HepG2 (cell line): ENCODE measurements around the gene ADAMTS4. TPM values are rescaled to one million over a fixed set of nuclear protein-coding genes. Genes with fewer than 3 reads are reported as not detected.

Source experiments
- ATAC-seq: fragments of 200-7000 bp; cut with Tn5 transposase; 3 replicates; pipeline ENCODE4 v1.9.1; 2020; ENCODE audit warnings: mild to moderate bottlenecking, moderate library complexity
- BruUV-seq: library from RNA; stranded (reverse); fragments of 400-500 nt; replicated peaks from 2 replicates; lab custom pipeline; 2021; lab: Mats Ljungman, UMichigan
- CTCF ChIA-PET: fragments of 300-600 bp; formaldehyde crosslinking; extraction: SDS; loops from one replicate; lab custom pipeline; 2021; ENCODE audit warnings: low total read pairs, inconsistent platforms, low intra/inter-chr PET ratio; lab: Yijun Ruan, JAX
- POLR2A ChIA-PET: fragments of 350-600 bp; sonication (Branson Sonifier 250); formaldehyde crosslinking; loops from one replicate; lab custom pipeline; 2020; ENCODE audit warnings: antibody characterized with exemption, inconsistent platforms; lab: Yijun Ruan, JAX
- DNase-seq: peaks from one replicate; pipeline ENCODE4 v3.0.0-alpha.2; 2015; ENCODE audit warnings: low spot score
- FAIRE-seq: peaks from 3 replicates; lab custom pipeline; 2011; peaks lifted over from hg19 to GRCh38; lab: Jason Lieb, UNC
- H2AFZ ChIP-seq: one replicate; pipeline ENCODE4 v1.6.1; 2011; ENCODE audit warnings: low read length, inconsistent platforms
- H3K27ac ChIP-seq: fragments of 300-600 bp; 3 replicates; pipeline ENCODE4 v1.8.0; 2011; ENCODE audit warnings: mixed run types, mild to moderate bottlenecking, mixed read lengths, low read length, inconsistent platforms; ENCODE audit not compliant: insufficient read depth; ENCODE audit errors: extremely low read length
- H3K27me3 ChIP-seq, 2 experiments: fragments of 200-600 bp in 1 of 2; 2 replicates in 1 of 2; 3 replicates in 1 of 2; pipeline versions ENCODE4 v1.6.0 to v1.8.0; 2011; ENCODE audit warnings: low read length in 2 of 2, mild to moderate bottlenecking in 2 of 2, moderate library complexity in 2 of 2, inconsistent platforms in 1 of 2; ENCODE audit not compliant: insufficient read depth in 2 of 2, control insufficient read depth in 1 of 2
- H3K36me3 ChIP-seq, 2 experiments: fragments of 200-600 bp in 1 of 2; replicated peaks in 1 of 2; 2 replicates in 1 of 2; 3 replicates in 1 of 2; pipeline versions ENCODE4 v1.5.1 to v1.8.0; 2011; ENCODE audit warnings: low read length in 2 of 2, inconsistent platforms in 1 of 2; ENCODE audit not compliant: insufficient read depth in 2 of 2, control insufficient read depth in 1 of 2
- H3K4me1 ChIP-seq: 2 replicates; pipeline ENCODE4 v1.5.1; 2012; ENCODE audit warnings: low read length, inconsistent platforms; ENCODE audit not compliant: insufficient read depth
- H3K4me2 ChIP-seq: 2 replicates; pipeline ENCODE4 v1.6.0; 2011; ENCODE audit warnings: low read depth, low read length, inconsistent platforms
- H3K4me3 ChIP-seq, 3 experiments: fragments of 200-600 bp in 1 of 3; sonication (generic), shearing (Covaris generic) in 1 of 3; replicated peaks in 1 of 3; 2 replicates each; pipeline ENCODE4 v1.5.1; 2011 to 2016; ENCODE audit warnings: low read length in 3 of 3, inconsistent platforms in 2 of 3, low read depth in 2 of 3, mild to moderate bottlenecking in 2 of 3, control low read depth in 1 of 3, mixed read lengths in 1 of 3; ENCODE audit not compliant: insufficient read depth in 1 of 3
- H3K79me2 ChIP-seq: one replicate; pipeline ENCODE4 v1.6.1; 2011; ENCODE audit warnings: low read length, inconsistent platforms; ENCODE audit not compliant: insufficient read depth
- H3K9ac ChIP-seq: 2 replicates; pipeline ENCODE4 v1.6.0; 2011; ENCODE audit warnings: mild to moderate bottlenecking, low read depth, low read length, inconsistent platforms; ENCODE audit not compliant: insufficient read depth
- H3K9me3 ChIP-seq: 2 replicates; pipeline ENCODE4 v1.5.1; 2012; ENCODE audit warnings: mild to moderate bottlenecking, low read length
- H4K20me1 ChIP-seq: 2 replicates; pipeline ENCODE4 v1.6.0; 2011; ENCODE audit warnings: inconsistent platforms, mild to moderate bottlenecking, low read length, moderate library complexity; ENCODE audit not compliant: insufficient read depth
- GFI1 ChIP-seq: sonication (generic); formaldehyde crosslinking; IDR thresholded peaks from 2 replicates; pipeline ENCODE4 v1.5.0; 2020; ENCODE audit warnings: missing genetic modification reagents, mild to moderate bottlenecking, borderline replicate concordance
- HNRNPLL ChIP-seq: fragments of 200-400 bp; formaldehyde crosslinking; IDR thresholded peaks from 2 replicates; pipeline ENCODE4 v1.6.1; 2017; ENCODE audit warnings: mild to moderate bottlenecking, low read depth, low read length; ENCODE audit not compliant: poor library complexity, severe bottlenecking
- IRF2 ChIP-seq: IDR thresholded peaks from 2 replicates; pipeline ENCODE4 v1.6.1; 2018; ENCODE audit warnings: missing genetic modification reagents, missing compliant biosample characterization
- MLLT10 ChIP-seq: sonication (generic); formaldehyde crosslinking; IDR thresholded peaks from 2 replicates; pipeline ENCODE4 v1.4.0; 2020; ENCODE audit warnings: missing genetic modification reagents
- MTA1 ChIP-seq: sonication (generic); formaldehyde crosslinking; IDR thresholded peaks from 2 replicates; pipeline ENCODE4 v1.4.0; 2020; ENCODE audit warnings: missing genetic modification reagents, mild to moderate bottlenecking, borderline replicate concordance
- PHF5A ChIP-seq: IDR thresholded peaks from one replicate; pipeline ENCODE4 v1.6.1; 2018; ENCODE audit warnings: low read depth, missing genetic modification reagents; ENCODE audit not compliant: unreplicated experiment
- RFX1 ChIP-seq: fragments of 450-650 bp; IDR thresholded peaks from 2 replicates; pipeline ENCODE4 v1.6.1; 2017
- SIN3B ChIP-seq: fragments of 150-350 bp; IDR thresholded peaks from 2 replicates; pipeline ENCODE4 v1.6.1; 2014; ENCODE audit warnings: low read length
- TOPORS ChIP-seq: sonication (generic); formaldehyde crosslinking; IDR thresholded peaks from 2 replicates; pipeline ENCODE4 v1.8.0; 2023; ENCODE audit warnings: mild to moderate bottlenecking, missing genetic modification reagents
- U2AF2 ChIP-seq: fragments of 200-400 bp; formaldehyde crosslinking; IDR thresholded peaks from 2 replicates; pipeline ENCODE4 v1.6.1; 2017; ENCODE audit warnings: low read depth, mild to moderate bottlenecking, low read length
- YEATS2 ChIP-seq: sonication (generic); formaldehyde crosslinking; IDR thresholded peaks from 2 replicates; pipeline ENCODE4 v1.4.0; 2020; ENCODE audit warnings: missing genetic modification reagents, borderline replicate concordance
- ZNF607 ChIP-seq: sonication (generic); formaldehyde crosslinking; IDR thresholded peaks from 2 replicates; pipeline ENCODE4 v1.5.1; 2020; ENCODE audit warnings: missing genetic modification reagents, mild to moderate bottlenecking, borderline replicate concordance
- WGBS: methylation state at CpG from one replicate; pipeline ENCODE4 v1.1.6; 2017; ENCODE audit warnings: low lambda C conversion rate; 5-methylcytosine and 5-hydroxymethylcytosine counted together
- in situ Hi-C: cut with HindIII; loops from 2 replicates; pipeline ENCODE4 v1.10.0; 2017; ENCODE audit warnings: low pct_unique_long_range_greater_than_20kb; ENCODE audit not compliant: extremely low pct_ligation_motif_present
- intact Hi-C: fragments of 100-400 bp; cut with micrococcal nuclease; formaldehyde crosslinking; loops from one replicate; pipeline ENCODE4 v1.10.0; 2022; ENCODE audit not compliant: unreplicated experiment
- polyA plus RNA-seq, 8 experiments: library from polyadenylated mRNA; depleted of rRNA in 3 of 8; stranded (reverse) in 7 of 8; unstranded in 1 of 8; fragments of >200 nt; fragmentation: Illumina TruSeq in 4 of 8; extraction: Trizol in 4 of 8; gene quantifications; 2 replicates each; pipeline versions ENCODE4 v1.2.1 to v1.2.3, GENCODE V29; 2011 to 2016; ENCODE audit warnings: low read depth in 4 of 8, missing spikeins in 1 of 8, mixed read lengths in 1 of 8; ENCODE audit not compliant: insufficient read depth in 1 of 8
- total RNA-seq, 5 experiments: library from RNA; depleted of rRNA; stranded (reverse); fragments of >200 nt; fragmentation: Illumina TruSeq; extraction: Trizol; gene quantifications; 2 replicates each; pipeline ENCODE4 v1.2.3, GENCODE V29; 2016; ENCODE audit warnings: low read depth in 1 of 5
- TF ChIP-seq, protein P1 (sequence below): sonication (generic); formaldehyde crosslinking; IDR thresholded peaks from 2 replicates; pipeline ENCODE4 v1.5.0; 2020; ENCODE audit warnings: mild to moderate bottlenecking, missing genetic modification reagents
- TF ChIP-seq, protein P2 (sequence below): sonication (generic); formaldehyde crosslinking; IDR thresholded peaks from 2 replicates; pipeline ENCODE4 v1.8.1; 2023; ENCODE audit warnings: mild to moderate bottlenecking, moderate library complexity, missing genetic modification reagents
- TF ChIP-seq, protein P3 (sequence below): IDR thresholded peaks from 2 replicates; pipeline ENCODE4 v1.4.0; 2020; ENCODE audit warnings: mild to moderate bottlenecking, missing genetic modification reagents

Gene ADAMTS4
- total and polyA plus RNA-seq, 2 of the 13 experiments (the other 11 are each of a cell fraction or from before 2014, with no cell fraction given): 0.51 to 1.7 TPM

DNA sequence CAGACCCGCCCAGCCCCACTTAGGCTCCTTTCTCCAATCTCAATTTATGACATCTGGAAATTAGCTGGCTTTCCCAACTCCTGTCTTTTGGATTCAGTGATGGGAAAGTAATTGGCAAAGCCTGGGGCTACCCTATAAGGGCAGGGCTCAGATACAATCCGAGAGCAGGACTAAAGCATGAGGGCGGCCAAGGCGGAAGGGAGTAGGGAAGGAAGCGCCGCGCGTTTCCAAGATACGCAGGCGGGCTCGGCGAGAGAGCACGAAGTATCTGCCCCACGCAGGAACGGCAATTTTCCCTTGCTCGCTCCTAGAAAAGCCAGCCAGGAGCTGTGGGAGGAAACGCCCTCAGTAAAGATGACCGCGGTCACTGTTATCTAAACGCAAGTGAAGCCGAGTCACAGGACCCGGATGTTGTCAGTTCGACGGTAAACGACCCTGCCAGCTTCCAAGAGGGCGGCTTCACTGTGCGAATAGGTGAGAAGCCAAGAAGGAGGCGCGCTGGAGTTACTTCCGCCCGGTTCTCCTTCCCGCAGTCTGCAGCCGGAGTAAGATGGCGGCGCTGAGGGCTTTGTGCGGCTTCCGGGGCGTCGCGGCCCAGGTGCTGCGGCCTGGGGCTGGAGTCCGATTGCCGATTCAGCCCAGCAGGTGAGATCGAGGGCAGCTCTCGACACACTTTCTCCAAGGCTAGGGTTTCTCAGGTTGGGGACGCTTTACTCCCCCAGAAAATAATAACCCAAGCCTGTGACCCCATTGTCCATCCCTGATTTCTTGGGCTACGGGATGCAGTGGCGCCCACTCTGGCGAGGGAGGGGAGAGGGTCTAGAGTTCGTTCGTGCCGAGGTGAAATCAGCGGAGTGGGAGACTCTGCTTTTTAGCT, 3.2 kb upstream of the ADAMTS4 start, which contains the start of gene NDUFS2:
NDUFS2 (plus strand) TSS at position 532 of the 877 bp plus-strand sequence; CDS start at position 551, 19 bp downstream.
- FAIRE-seq (peak; percentile 93), ATAC-seq (peak; percentile 86), DNase-seq (peak; percentile 97)
- H3K27ac ChIP-seq: peak within 1 kb of the TSS; percentile 70
- ChIA-PET POLR2A (interaction anchor here (0.8 to 13.8 kb wide), 19 partner anchors 9 to 198 kb away, joined by 3 to 357 read pairs (median 6); partner anchors contain the start of genes APOA2, B4GALT3, CFAP126 and DEDD), CTCF (no interaction called here)
- H2AFZ ChIP-seq: peak within 1 kb of the TSS; percentile 37
- peaks cover 7 to 35% of the 10 kb centered on the region in 2 experiments; a peak in 4 of 5 replicates for H3K36me3 ChIP-seq
- no peaks in the 10 kb centered on the region for H4K20me1 ChIP-seq
- intact Hi-C loops: loop anchor here (2.0 kb wide), 1 partner anchor 23 kb away; no protein-coding TSS in a partner anchor
- H3K79me2 ChIP-seq: peaks cover 22% of the 10 kb centered on the region
- no TSS peak for BruUV-seq
- no peaks in the 10 kb centered on the region; a peak in 1 of 5 replicates for H3K27me3 ChIP-seq
- H3K9me3 ChIP-seq: no peaks in the 10 kb centered on the region
- H3K4me3 ChIP-seq: peak within 1 kb of the TSS; percentile 73 to 85 (median 80)
- H3K4me1 ChIP-seq: peaks cover 78% of the 10 kb centered on the region
- peak within 1 kb of the TSS; percentile 98 for H3K4me2 ChIP-seq
- H3K9ac ChIP-seq: peak within 1 kb of the TSS; percentile 90
- 32% methylated on average over 35 of the region's 53 CpGs for WGBS
- in situ Hi-C loops: no loop called here
- TF ChIP-seq, protein P1, sequence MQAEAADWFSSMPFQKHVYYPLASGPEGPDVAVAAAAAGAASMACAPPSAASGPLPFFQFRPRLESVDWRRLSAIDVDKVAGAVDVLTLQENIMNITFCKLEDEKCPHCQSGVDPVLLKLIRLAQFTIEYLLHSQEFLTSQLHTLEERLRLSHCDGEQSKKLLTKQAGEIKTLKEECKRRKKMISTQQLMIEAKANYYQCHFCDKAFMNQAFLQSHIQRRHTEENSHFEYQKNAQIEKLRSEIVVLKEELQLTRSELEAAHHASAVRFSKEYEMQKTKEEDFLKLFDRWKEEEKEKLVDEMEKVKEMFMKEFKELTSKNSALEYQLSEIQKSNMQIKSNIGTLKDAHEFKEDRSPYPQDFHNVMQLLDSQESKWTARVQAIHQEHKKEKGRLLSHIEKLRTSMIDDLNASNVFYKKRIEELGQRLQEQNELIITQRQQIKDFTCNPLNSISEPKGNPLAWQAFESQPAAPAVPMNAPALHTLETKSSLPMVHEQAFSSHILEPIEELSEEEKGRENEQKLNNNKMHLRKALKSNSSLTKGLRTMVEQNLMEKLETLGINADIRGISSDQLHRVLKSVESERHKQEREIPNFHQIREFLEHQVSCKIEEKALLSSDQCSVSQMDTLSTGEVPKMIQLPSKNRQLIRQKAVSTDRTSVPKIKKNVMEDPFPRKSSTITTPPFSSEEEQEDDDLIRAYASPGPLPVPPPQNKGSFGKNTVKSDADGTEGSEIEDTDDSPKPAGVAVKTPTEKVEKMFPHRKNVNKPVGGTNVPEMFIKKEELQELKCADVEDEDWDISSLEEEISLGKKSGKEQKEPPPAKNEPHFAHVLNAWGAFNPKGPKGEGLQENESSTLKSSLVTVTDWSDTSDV: peak; percentile 54; the same call in 1 of the 2 replicates
- TF ChIP-seq GFI1 (CRISPR knock-in tag) (0 out of 2 replicates have a peak, but pooled peaks have one; percentile 15), U2AF2 (no peak), TOPORS (CRISPR knock-in tag) (peak; percentile 80), RFX1 (no peak), YEATS2 (CRISPR knock-in tag) (peak; percentile 75; the same call in 1 of the 2 replicates), HNRNPLL (peak; percentile 48), SIN3B (peak; percentile 57), MLLT10 (CRISPR knock-in tag) (0 out of 2 replicates have a peak, but pooled peaks have one; percentile 43), PHF5A (CRISPR knock-in tag) (peak; percentile 70), ZNF607 (CRISPR knock-in tag) (peak; percentile 68), IRF2 (peak; percentile 76; the same call in 1 of the 2 replicates), MTA1 (peak; percentile 35; the same call in 1 of the 2 replicates)
- TF ChIP-seq, protein P2, sequence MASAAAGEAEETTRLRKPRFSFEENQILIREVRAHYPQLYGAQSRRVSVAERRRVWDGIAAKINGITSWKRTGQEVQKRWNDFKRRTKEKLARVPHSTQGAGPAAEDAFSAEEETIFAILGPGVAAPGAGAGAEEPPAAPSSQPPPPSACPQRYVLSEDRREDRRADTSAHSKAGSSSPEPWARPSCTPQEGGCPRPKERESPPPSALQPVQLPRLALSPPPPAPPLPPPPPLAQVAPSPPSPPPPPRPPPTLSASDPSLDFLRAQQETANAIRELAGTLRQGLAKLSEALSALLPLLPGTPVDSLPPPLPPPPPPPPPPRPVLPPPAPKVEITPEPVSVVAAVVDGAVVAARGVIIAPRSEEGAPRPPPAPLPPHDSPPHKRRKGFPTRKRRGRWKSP: 0 out of 2 replicates have a peak, but pooled peaks have one; percentile 57
- TF ChIP-seq, protein P3, sequence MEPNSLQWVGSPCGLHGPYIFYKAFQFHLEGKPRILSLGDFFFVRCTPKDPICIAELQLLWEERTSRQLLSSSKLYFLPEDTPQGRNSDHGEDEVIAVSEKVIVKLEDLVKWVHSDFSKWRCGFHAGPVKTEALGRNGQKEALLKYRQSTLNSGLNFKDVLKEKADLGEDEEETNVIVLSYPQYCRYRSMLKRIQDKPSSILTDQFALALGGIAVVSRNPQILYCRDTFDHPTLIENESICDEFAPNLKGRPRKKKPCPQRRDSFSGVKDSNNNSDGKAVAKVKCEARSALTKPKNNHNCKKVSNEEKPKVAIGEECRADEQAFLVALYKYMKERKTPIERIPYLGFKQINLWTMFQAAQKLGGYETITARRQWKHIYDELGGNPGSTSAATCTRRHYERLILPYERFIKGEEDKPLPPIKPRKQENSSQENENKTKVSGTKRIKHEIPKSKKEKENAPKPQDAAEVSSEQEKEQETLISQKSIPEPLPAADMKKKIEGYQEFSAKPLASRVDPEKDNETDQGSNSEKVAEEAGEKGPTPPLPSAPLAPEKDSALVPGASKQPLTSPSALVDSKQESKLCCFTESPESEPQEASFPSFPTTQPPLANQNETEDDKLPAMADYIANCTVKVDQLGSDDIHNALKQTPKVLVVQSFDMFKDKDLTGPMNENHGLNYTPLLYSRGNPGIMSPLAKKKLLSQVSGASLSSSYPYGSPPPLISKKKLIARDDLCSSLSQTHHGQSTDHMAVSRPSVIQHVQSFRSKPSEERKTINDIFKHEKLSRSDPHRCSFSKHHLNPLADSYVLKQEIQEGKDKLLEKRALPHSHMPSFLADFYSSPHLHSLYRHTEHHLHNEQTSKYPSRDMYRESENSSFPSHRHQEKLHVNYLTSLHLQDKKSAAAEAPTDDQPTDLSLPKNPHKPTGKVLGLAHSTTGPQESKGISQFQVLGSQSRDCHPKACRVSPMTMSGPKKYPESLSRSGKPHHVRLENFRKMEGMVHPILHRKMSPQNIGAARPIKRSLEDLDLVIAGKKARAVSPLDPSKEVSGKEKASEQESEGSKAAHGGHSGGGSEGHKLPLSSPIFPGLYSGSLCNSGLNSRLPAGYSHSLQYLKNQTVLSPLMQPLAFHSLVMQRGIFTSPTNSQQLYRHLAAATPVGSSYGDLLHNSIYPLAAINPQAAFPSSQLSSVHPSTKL (CRISPR knock-in tag): peak; percentile 45; the same call in 1 of the 2 replicates
